GM12878 (cell line): ENCODE data around the gene MEIS1.

Experiments used
- POLR2A ChIP-seq: IDR thresholded peaks from 2 replicates; pipeline ENCODE4 v1.6.1; 2011; ENCODE audit warnings: low read depth, mild to moderate bottlenecking, low read length
- SIN3A ChIP-seq: IDR thresholded peaks from 2 replicates; pipeline ENCODE4 v1.6.1; 2012; ENCODE audit warnings: low read depth, low read length, improper control_type of control experiment
- USF2 ChIP-seq: IDR thresholded peaks from 2 replicates; pipeline ENCODE4 v1.6.1; 2011; ENCODE audit warnings: low read depth, low read length, improper control_type of control experiment, borderline replicate concordance
- TF ChIP-seq, protein P1 (sequence below), 3 experiments: IDR thresholded peaks in 2 of 3; conservative IDR thresholded peaks in 1 of 3; 2 replicates each; pipeline ENCODE4 v1.5.1; 2011; ENCODE audit warnings: low read depth in 3 of 3, low read length in 3 of 3, mild to moderate bottlenecking in 3 of 3, control low read depth in 2 of 3, moderate library complexity in 2 of 3, inconsistent platforms in 1 of 3, mixed read lengths in 1 of 3; ENCODE audit not compliant: control insufficient read depth in 2 of 3, insufficient read depth in 1 of 3; ENCODE audit errors: extremely low read depth in 1 of 3
- TF ChIP-seq, protein P2 (sequence below): IDR thresholded peaks from 2 replicates; pipeline ENCODE4 v1.6.1; 2012; ENCODE audit warnings: low read length, inconsistent platforms

- TF ChIP-seq SIN3A (no peak), POLR2A (no peak), USF2 (no peak)
- TF ChIP-seq, protein P1, sequence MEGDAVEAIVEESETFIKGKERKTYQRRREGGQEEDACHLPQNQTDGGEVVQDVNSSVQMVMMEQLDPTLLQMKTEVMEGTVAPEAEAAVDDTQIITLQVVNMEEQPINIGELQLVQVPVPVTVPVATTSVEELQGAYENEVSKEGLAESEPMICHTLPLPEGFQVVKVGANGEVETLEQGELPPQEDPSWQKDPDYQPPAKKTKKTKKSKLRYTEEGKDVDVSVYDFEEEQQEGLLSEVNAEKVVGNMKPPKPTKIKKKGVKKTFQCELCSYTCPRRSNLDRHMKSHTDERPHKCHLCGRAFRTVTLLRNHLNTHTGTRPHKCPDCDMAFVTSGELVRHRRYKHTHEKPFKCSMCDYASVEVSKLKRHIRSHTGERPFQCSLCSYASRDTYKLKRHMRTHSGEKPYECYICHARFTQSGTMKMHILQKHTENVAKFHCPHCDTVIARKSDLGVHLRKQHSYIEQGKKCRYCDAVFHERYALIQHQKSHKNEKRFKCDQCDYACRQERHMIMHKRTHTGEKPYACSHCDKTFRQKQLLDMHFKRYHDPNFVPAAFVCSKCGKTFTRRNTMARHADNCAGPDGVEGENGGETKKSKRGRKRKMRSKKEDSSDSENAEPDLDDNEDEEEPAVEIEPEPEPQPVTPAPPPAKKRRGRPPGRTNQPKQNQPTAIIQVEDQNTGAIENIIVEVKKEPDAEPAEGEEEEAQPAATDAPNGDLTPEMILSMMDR (IDR thresholded peaks at IDR 0.05 in 2 of 3, conservative IDR thresholded peaks at IDR 0.05 in 1 of 3; ENCODE audit: control insufficient read depth in 2 of 3, extremely low read depth in 1 of 3, insufficient read depth in 1 of 3, low read depth in 3 of 3, low read length in 3 of 3), result no peak
- TF ChIP-seq, protein P2, sequence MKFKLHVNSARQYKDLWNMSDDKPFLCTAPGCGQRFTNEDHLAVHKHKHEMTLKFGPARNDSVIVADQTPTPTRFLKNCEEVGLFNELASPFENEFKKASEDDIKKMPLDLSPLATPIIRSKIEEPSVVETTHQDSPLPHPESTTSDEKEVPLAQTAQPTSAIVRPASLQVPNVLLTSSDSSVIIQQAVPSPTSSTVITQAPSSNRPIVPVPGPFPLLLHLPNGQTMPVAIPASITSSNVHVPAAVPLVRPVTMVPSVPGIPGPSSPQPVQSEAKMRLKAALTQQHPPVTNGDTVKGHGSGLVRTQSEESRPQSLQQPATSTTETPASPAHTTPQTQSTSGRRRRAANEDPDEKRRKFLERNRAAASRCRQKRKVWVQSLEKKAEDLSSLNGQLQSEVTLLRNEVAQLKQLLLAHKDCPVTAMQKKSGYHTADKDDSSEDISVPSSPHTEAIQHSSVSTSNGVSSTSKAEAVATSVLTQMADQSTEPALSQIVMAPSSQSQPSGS, result no peak
These were observed 32.8 kb downstream of the MEIS1 start for GRCh38 chr2:66467718-66468117.
